HG03378 (cell line): ENCODE data around the gene SRRM2.

Source experiments
- ATAC-seq: cut with Tn5 transposase; IDR thresholded peaks from one replicate; pipeline ENCODE4 v1.9.1; 2021; ENCODE audit warnings: mild to moderate bottlenecking, moderate library complexity; ENCODE audit not compliant: unreplicated experiment

The SRRM2 gene

DNA sequence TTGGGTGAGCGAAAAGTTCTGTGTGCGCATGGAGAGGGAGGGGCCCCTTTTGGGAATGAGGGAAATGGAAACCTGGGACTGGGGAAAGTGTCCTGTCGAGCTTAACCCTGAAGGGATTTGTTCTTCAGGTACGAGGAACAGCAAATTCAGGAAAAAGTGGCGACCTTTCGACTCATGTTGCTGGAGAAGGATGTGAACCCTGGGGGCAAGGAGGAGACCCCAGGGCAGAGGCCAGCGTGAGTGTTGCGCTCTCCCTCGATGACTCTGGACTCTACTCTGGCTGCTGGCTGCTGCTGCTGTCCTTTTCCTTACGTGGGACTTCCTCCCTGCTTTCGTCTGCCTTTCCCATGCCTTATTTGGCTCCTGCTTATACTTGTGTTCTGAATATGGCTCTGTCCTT, 4.9 kb downstream of the SRRM2 start:
- no peak for ATAC-seq

- ATAC-seq: no peak
Measured at GRCh38 chr16:2761472-2761871, 9.0 kb downstream of the SRRM2 start.

GRCh38 chr16:2761886-2762583, 9.6 kb downstream of the SRRM2 start:
- no peak for ATAC-seq

GRCh38 chr16:2762711-2763110, 10.3 kb downstream of the SRRM2 start:
- no peak for ATAC-seq

DNA sequence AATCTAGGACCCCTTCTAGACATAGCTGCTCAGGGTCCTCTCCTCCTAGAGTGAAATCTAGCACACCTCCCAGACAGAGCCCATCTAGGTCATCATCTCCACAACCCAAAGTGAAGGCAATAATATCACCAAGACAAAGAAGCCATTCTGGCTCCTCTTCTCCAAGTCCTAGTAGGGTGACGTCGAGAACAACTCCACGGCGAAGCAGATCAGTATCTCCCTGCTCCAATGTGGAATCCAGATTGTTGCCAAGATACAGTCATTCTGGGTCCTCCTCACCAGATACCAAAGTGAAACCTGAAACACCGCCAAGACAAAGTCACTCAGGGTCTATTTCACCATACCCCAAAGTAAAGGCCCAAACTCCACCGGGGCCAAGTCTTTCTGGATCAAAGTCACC, 10.7 kb downstream of the SRRM2 start:
- ATAC-seq: no peak

GRCh38 chr16:2764718-2765117, 12.3 kb downstream of the SRRM2 start:
- no peak for ATAC-seq

DNA sequence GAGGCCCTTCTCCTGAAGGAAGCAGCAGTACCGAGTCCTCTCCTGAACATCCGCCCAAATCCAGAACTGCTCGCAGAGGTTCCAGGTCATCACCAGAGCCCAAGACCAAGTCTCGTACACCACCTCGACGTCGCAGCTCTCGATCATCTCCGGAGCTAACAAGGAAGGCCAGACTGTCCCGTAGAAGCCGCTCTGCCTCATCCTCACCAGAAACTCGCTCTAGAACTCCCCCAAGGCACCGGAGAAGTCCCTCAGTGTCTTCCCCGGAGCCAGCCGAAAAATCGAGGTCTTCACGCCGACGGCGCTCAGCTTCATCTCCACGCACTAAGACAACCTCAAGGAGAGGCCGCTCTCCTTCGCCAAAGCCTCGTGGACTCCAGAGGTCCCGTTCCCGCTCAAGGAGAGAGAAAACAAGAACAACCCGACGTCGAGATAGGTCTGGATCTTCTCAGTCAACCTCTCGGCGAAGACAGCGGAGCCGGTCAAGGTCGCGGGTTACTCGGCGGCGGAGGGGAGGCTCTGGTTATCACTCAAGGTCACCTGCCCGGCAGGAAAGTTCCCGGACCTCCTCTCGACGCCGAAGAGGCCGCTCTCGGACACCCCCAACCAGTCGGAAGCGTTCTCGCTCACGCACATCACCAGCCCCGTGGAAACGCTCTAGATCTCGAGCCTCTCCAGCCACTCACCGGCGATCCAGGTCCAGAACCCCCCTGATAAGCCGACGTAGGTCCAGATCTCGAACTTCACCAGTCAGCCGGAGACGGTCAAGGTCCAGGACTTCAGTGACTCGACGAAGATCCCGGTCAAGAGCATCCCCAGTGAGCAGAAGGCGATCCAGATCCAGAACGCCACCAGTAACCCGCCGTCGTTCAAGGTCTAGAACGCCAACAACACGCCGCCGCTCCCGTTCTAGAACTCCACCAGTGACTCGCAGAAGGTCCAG, 13.3 kb downstream of the SRRM2 start:
- no peak for ATAC-seq

DNA sequence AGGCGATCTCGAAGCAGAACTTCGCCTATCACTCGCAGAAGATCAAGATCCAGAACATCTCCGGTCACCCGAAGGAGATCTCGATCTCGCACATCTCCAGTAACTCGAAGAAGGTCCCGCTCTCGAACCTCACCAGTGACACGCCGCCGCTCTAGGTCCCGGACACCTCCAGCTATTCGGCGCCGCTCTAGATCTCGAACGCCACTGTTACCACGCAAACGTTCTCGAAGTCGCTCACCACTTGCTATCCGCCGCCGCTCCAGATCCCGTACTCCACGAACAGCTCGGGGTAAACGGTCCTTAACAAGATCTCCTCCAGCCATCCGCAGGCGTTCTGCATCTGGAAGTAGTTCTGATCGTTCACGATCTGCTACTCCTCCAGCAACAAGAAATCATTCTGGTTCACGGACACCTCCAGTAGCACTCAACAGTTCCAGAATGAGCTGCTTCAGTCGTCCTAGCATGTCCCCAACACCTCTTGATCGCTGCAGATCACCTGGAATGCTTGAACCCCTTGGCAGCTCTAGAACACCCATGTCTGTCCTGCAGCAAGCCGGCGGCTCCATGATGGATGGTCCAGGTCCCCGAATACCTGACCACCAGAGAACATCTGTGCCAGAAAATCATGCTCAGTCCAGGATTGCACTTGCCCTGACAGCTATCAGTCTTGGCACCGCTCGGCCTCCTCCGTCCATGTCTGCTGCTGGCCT, 14.1 kb downstream of the SRRM2 start:
- ATAC-seq: no peak

DNA sequence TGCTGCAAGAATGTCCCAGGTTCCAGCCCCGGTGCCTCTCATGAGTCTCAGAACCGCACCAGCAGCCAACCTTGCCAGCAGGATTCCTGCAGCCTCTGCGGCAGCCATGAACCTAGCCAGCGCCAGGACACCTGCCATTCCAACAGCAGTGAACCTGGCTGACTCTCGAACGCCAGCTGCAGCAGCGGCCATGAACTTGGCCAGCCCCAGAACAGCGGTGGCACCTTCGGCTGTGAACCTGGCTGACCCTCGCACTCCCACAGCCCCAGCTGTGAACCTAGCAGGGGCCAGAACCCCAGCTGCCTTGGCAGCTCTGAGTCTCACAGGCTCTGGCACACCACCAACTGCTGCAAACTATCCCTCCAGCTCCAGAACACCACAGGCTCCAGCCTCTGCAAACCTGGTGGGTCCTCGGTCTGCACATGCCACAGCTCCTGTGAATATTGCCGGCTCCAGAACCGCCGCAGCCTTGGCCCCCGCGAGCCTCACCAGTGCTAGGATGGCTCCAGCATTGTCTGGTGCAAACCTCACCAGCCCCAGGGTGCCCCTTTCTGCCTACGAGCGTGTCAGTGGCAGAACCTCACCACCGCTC, 14.8 kb downstream of the SRRM2 start:
- ATAC-seq: no peak

DNA sequence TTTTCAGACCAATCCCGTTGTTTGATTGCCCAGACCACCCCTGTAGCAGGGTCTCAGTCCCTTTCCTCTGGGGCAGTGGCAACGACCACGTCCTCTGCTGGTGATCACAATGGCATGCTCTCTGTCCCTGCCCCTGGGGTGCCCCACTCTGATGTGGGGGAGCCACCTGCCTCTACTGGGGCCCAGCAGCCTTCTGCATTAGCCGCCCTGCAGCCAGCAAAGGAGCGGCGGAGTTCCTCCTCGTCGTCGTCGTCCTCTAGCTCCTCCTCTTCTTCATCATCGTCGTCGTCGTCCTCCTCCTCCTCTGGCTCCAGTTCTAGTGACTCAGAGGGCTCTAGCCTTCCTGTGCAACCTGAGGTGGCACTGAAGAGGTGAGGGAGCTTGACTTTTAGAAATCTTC, 15.5 kb downstream of the SRRM2 start:
- no peak for ATAC-seq

- no peak for ATAC-seq
Measured at GRCh38 chr16:2768403-2769089, 16.1 kb downstream of the SRRM2 start.

DNA sequence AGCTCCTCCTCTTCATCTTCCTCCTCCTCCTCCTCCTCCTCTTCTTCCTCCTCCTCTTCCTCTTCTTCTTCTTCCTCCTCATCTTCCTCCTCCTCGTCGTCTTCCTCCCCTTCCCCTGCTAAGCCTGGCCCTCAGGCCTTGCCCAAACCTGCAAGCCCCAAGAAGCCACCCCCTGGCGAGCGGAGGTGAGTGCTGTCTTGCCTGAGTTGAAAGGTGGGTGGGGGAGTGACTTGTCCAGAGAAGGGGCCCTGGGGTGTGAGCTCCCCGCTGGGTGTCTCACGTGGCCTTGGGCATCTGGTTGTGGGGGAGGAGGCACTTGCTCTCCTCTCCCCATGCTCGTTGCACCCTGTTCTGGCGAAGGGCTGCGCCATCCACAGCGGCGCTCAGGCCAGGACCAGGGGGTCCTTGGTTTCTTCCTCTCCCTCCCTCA, 16.7 kb downstream of the SRRM2 start:
- ATAC-seq: no peak

DNA sequence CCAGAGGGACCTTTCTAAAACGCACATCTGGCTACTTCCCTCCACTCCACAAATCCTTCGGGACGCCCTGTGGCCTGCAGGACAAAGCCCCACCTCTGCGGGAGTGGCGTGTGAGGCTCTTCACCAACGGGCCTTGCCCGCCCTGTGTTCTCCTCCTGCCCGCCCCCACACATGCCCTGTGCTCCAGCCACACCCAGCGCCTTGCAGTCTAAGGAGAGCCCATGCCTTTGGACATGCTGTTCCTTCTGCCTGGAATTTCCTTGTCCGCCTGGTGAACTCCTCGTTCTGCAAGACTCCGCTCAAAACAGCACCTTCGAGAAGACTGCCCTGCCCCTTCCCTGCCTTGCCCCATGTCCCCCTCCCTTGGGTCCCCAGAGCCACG, 17.2 kb downstream of the SRRM2 start:
- ATAC-seq: no peak

DNA sequence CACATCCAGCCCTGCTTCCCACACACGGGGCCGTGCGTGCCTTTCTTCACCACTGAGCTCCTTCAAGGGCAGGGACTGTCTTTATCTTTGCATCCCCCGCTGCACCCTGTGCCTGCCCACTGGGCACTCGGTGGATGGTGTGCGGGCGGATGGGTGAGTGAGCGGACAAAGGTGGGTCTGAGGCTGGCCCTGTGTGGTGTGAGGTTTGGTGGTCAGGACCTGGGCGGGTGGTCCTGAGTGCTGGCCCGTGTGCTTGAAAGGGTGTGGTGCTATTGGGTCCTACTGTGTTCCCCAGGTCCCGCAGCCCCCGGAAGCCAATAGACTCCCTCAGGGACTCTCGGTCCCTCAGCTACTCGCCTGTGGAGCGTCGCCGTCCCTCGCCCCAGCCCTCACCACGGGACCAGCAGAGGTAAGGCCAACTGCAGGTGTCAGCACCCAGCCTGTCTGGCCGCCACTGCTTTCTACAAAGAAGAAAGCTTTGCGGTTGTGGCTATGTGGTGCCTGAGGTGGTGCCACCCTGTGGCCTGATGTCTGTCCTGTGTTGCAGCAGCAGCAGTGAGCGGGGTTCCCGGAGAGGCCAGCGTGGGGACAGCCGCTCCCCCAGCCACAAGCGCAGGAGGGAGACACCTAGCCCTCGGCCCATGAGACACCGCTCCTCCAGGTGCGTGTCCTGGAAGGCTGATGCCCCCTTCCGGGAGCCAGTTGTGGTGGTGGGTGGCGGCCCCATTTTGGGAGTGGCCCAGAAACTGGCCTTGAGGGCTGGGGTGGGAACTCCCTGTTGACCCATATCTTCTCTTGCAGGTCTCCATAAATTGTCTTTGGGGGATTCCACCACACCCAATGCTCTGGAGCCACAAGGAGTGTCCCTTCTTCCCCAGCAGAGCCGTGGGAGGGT, 17.9 kb downstream of the SRRM2 start:
- ATAC-seq: no peak

GRCh38 chr16:2771496-2772402, 19.3 kb downstream of the SRRM2 start:
- no peak for ATAC-seq

DNA sequence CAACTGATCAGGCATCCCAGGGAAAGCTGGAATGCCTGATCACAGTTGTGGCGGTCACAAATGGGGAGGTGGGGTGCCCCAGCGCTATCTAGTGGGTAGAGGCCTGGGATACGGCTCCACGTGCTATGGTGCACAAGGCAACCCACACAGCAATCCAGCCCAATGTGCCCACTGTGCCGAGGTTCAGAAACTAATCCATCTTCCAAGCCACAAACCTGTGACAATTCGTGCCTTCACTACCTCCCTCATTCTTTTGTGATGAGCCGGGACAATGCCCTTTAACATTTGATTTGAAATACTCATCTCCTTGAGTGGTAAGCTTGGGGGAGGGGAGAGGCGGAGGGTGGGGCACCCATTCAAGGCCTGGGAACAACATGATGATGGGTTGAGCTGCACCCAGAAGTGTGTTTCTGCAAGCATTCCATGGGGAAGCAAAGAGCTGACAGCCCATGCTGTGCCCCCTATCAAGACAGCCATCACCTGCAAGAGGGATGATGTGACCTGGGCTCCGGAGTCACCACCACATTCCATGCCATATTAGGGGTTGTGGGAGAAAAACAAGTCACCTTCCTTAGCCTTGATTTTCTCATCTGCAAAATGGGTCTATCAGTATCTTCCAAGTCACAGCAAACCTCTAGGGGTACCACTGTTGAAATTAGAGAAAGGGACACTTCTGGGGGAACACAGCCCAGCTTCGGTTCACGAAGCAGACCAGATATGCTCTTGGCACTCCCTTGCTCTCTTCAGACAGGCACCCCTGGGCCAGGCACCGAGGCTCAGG, 20.9 kb downstream of the SRRM2 start:
- ATAC-seq: no peak

DNA sequence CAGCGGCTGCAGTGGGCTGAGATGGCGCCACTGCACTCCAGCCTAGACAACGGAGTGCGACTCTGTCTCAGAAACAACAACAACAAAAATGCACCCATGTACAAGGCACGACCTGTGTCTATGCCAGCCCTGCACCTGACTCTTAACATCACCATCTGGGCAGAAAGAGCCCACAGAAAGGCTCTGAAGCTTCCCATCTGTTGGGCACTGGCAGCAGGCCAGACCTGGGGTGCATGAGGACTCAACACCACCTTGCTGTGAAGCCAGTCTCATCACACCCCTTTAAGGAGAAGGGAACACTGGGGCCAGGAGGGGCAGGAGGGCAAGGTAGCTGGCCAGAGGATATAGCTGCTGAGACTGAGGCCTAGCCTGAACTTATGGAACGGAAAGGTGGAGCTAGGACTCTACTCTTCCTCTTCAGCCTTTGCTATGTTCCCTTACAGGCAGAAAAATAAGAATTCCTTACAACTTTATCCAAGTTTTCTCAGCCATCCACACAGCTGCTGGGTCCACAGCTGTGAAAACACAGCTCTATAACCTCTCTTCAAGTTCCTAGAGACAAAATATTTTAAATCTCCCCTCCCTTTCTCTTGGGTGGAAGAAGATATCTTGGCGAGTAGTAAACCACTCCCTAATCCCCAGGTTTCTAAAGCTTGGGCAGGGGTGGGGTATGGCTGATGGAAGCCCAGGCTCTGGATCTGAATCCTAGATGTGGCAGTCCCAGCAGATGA, 21.9 kb downstream of the SRRM2 start:
- no peak for ATAC-seq
